GM19035 (cell line): ENCODE data around the gene LSP1.
"Not testable (repeated sequence)": the region's sequence is repeated elsewhere in the genome, so short reads cannot be mapped to it uniquely, and the experiment has no call there.

Experiments
- ATAC-seq: cut with Tn5 transposase; IDR thresholded peaks from one replicate; pipeline ENCODE4 v1.9.1; 2021; ENCODE audit not compliant: unreplicated experiment

LSP1 gene, protein sequence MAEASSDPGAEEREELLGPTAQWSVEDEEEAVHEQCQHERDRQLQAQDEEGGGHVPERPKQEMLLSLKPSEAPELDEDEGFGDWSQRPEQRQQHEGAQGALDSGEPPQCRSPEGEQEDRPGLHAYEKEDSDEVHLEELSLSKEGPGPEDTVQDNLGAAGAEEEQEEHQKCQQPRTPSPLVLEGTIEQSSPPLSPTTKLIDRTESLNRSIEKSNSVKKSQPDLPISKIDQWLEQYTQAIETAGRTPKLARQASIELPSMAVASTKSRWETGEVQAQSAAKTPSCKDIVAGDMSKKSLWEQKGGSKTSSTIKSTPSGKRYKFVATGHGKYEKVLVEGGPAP

GRCh38 chr11:1852877-1853276, at the start of gene LSP1:
Gene LSP1 (plus strand): TSS chr11:1853084. CDS start chr11:1853145, 61 bp downstream.
- ATAC-seq = peak; percentile 41

DNA sequence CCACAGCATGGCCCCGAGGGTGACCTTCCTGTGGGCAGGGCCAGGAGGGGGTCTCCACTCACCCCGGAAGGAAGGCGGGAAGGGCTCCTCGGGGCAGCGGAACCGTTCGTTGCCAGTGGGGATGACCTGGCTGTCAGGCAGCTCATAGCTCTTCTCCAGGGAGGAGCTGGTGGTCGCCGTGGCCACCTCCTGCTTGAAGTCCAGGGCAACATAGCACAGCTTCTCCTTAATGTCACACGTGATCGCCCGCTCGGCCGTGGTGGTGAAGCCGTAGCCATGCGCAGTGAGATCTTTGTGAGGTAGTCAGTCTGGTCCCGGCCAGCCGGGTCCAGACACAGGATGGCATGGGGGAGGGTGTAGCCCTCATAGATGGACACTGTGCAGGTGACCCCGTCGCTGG, 49.6 kb upstream of the LSP1 start:
- ATAC-seq = no peak

- ATAC-seq = not testable (repeated sequence)
Measured at GRCh38 chr11:1803835-1804519, 48.9 kb upstream of the LSP1 start.

GRCh38 chr11:1805525-1805924, 47.4 kb upstream of the LSP1 start:
- no peak for ATAC-seq

- no peak for ATAC-seq
Measured at GRCh38 chr11:1807264-1807995, 45.5 kb upstream of the LSP1 start.

GRCh38 chr11:1810761-1811160, 42.1 kb upstream of the LSP1 start:
- ATAC-seq = no peak

GRCh38 chr11:1812274-1812673, 40.6 kb upstream of the LSP1 start:
- ATAC-seq = no peak

- ATAC-seq = no peak
Measured at GRCh38 chr11:1812801-1813200, 40.1 kb upstream of the LSP1 start.

- ATAC-seq = not testable (repeated sequence)
Measured at GRCh38 chr11:1813356-1813755, 39.5 kb upstream of the LSP1 start.

- no peak for ATAC-seq
Measured at GRCh38 chr11:1814691-1815090, 38.2 kb upstream of the LSP1 start.

DNA sequence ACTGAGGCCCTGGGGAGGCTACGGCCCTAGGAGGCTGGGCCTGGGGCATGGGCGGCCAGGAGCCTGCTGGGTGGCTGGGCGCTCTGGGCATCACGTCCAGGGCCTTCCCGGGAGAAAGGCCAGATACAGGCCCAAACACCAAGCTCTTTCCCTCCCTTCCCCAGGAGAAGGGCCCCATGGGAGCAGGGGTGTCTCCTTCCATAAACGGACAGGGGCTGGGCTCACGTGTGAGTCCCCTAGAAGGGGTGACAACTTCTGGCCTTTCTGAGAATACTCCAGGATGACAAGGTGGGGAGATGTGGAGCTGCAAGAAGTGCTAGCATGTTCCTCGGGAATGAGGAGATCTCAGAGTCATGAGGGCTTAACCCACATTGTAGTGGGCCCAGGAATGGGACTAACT, 37.6 kb upstream of the LSP1 start:
- no peak for ATAC-seq

DNA sequence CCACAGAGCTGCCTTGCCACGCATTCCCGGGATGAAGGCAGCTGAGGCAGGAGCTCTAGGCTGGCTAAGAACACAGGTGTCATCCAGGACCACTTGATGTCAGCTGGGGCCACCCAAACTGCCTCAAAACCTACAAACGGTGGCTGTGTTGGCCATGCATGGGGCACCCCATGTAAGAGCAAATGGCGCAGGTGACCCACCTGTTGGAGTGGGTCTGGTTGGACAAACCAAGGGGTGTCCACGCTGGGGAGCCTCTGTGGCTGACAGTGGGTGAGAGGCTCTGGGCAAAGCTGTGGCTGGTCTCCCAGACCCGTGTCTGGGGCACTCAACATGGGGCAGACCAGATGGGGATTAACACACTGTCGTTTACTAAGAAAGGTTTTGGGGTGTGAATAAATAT, 37.1 kb upstream of the LSP1 start:
- ATAC-seq = no peak

GRCh38 chr11:1817000-1817399, 35.9 kb upstream of the LSP1 start:
- ATAC-seq = no peak

DNA sequence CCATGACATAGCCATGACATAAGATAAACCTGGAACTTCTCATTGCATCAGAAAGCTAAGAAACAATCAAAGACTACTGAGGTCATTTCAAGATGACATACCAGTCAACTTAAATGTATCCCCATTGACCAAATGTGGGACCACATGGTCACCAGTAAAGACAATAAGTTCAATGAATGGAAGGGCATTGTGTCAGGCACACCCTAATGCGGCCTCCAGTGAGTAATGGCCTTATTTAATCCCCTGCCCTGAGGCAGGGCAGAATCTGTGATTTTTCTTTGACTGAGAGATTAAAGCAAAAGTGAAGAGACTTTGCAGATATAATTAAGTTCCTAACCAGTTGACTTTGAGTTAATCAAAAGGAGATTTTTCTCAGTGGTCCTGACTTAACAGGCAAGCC, 35.4 kb upstream of the LSP1 start:
- ATAC-seq = no peak

GRCh38 chr11:1819074-1819473, 33.8 kb upstream of the LSP1 start:
- ATAC-seq = no peak

GRCh38 chr11:1820463-1821325, 32.2 kb upstream of the LSP1 start:
- ATAC-seq = no peak

DNA sequence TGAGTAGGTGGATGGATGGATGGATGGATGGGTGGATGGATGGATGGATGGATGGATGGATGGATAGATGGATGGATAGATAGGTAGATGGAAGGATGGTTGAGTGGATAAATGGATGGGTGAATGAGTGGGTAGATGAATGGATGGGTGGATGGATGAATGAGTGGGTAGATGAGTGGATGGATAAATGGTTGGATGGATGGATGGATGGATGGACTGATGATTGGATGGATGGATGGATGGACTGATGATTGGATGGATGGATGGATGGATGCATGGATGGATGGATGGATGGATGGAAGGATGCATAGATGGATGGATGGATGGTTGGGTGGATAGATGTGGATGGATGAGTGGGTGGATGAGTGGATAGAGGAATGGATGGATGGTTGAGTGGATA, 31.3 kb upstream of the LSP1 start:
- ATAC-seq = no peak

GRCh38 chr11:1822648-1823375, 30.1 kb upstream of the LSP1 start:
- no peak for ATAC-seq

GRCh38 chr11:1823376-1824220, 29.3 kb upstream of the LSP1 start:
- ATAC-seq = no peak
